ENCODE results near the gene PVR.

Gene PVR, protein sequence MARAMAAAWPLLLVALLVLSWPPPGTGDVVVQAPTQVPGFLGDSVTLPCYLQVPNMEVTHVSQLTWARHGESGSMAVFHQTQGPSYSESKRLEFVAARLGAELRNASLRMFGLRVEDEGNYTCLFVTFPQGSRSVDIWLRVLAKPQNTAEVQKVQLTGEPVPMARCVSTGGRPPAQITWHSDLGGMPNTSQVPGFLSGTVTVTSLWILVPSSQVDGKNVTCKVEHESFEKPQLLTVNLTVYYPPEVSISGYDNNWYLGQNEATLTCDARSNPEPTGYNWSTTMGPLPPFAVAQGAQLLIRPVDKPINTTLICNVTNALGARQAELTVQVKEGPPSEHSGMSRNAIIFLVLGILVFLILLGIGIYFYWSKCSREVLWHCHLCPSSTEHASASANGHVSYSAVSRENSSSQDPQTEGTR

GRCh38 chr19:44643605-44644401 is at the start of gene PVR:
Gene PVR, plus strand, starts transcription at chr19:44643910. Its CDS starts 187 bp downstream, at chr19:44644097.
- peak; percentile 84 for DNase-seq

- no peak for DNase-seq
These were observed 47.1 kb upstream of the PVR start for GRCh38 chr19:44596428-44597130.

GRCh38 chr19:44597131-44597491 is 46.6 kb upstream of the PVR start:
- DNase-seq = no peak

- DNase-seq = no peak
These were observed 45.4 kb upstream of the PVR start for GRCh38 chr19:44598355-44598754.

- peak; percentile 30 for DNase-seq
These were observed 44.8 kb upstream of the PVR start for GRCh38 chr19:44598880-44599279.

DNA sequence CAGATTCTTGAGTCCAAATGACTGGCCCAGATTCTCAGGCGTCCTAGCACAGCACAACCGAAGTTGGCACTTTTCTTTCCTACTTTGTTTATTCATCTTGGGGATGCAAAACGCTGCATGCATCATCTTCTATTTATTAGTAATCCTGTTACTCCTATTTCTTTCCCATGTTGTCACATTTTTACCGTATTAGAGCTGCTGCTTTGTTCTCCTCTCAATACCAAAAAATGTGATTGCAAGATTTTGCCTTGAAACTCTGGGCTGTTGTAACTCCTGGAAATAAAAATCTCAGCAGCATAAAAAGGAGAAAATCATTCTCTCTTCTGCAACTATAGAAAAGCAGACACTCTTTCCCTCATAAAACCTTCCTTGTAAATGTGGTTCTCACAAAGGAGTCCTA is 43.2 kb upstream of the PVR start:
- no peak for DNase-seq

DNA sequence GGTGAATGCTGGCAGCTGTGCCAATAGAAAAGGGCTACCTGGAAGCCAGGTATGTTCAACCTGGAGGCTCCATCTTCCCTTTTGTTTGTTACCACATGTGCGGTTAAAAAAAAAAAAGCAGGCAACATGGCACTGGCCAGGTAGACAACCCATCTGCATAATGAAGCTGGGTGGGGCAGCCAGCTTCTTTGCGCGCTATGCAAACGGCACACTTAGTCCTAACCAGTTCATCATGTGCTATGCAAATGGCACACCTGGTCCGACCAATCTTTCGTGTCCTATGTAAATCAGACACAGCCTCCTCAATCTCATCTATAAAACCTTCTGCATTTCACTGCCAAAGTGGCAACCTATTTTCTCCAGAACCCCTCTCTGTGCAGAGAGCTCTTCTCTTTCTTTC is 41.6 kb upstream of the PVR start:
- DNase-seq = no peak

DNA sequence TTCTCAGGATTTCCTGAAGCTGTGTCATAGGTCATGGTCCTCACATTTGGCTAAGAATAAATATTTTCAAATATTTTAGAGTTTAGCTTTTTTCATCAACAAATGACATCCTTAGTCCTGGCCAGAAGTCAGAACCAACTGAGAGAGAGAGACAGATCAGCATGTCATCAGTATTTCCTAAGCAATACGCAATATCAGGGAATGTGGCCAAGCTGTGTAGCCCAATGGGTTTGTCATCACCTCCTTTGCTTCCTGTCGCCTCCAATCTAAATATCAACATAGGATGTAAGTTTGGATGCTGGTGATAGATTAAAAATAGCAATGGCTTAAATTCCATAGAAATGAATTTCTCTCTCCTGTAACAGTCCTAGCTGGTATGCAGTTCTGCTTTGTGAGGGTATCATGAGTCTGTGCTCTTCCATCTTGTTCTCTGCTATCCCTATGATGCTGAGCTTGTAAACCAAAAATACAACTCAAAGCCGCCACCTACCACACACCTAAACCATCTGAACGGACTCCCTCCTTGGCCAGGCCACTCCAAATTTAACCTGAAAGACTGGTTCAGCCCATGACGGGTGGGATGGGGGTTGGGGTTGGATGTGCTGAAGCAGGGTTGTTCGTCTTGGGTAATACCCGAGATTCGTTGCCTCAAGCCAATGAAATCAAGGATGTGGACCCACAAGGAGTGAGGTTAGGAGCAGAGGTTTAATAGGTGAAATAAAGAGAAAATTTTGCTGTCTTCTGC is 40.3 kb upstream of the PVR start:
- DNase-seq = no peak

DNA sequence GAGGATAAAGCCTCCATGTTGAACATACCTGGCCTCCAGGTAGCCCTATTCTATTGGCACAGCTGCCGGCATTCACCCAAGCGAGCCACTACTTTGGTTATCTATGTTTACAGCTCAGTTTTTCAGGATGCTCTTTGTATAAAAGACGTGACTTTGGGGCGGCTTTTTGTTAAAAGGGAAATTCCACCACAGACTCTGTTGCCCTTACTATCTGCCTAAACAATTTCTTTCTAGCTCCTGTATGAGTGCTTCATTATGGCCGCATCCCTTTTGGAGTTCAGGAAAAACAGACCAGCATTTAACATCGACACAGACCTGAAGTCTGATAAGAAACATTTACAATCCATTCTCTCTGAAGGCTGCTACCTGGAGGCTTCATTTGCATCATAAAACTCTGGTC is 39.5 kb upstream of the PVR start:
- no peak for DNase-seq

GRCh38 chr19:44605547-44605946 is 38.2 kb upstream of the PVR start:
- no peak for DNase-seq

- DNase-seq = no peak
These were observed 36.7 kb upstream of the PVR start for GRCh38 chr19:44607049-44607448.

DNA sequence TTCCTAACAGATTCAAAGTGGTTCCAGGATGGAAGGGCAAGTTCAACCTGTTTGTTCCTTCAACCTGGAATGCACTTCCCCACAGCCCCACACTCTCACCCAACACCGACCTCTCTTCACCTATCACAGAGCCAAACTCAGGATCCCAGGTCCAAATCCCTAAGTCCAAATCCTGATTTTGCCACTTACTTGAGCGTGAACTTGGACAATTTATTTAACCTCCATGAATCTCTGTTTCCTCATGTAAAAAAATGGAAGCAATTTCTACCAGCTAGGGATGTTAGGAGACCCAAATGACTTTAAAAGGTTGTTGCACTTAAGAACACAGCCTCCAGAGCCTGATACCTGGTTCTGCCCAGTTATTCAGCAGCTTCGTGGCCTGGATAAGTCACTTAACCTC is 35.8 kb upstream of the PVR start:
- no peak for DNase-seq

DNA sequence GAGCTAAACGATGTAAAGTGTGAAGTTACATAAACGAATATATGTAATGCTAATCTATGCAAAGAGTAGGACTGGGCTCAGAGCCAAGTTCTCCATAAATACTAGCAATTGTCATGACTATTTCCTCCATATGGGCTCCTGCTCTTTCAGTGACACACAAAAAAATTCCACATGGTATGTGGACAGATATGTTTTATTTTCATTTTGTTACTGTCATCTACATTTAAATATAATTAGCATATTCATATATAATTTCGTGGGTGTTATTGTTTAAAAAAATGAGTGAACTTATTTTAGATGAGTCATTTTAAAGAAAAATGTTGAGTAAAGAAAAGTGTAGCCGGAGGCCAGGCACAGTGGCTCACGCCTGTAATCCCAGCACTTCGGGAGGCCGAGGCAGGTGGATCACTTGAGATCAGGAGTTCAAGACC is 35.3 kb upstream of the PVR start:
- DNase-seq = peak; percentile 43

DNA sequence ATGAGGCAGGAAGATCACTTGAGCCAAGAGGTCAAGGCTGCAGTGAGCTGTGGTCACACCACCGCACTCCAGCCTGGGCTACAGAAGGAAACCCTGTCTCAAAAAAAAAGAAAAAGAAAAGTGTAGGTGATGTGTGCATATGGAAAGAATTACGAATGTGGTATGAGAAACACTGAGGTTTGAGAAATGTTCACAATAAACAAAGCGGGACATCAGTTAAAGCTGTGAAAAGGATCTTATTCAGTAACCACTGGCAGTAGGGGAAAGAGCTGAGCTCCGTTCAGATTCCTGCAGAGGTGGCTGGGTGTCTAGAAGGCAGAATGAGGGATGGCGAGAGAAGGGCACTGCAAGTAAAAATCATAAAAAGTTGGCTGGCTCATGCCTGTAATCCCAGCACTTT is 34.5 kb upstream of the PVR start:
- DNase-seq = no peak

- peak; percentile 76 for DNase-seq
These were observed 33.2 kb upstream of the PVR start for GRCh38 chr19:44610497-44610896.

DNA sequence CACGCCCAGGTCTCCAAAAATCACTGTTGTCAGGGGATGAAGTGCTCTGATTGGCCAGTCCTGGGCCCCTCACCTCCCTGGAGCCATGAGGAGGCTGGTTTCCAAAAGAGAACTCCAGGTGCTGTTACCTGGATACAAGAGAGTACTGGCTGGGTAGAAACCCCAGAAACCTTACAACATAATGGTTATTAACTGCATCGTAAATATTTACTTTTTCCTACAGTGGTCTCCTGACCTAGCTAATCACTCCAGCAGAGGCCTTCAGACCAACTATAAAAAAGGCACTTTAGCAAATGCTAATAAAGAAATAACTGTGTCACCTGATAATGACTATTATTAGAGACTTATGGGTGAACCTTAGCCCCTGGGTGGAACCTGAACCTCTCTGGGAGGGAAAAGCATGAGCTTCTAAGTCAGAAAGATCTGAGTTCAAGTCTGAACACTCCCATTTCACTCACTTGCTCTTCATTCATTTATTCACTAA is 31.9 kb upstream of the PVR start:
- DNase-seq = no peak

GRCh38 chr19:44613295-44614178 is 30.2 kb upstream of the PVR start, which contains the start of gene IGSF23:
Gene IGSF23, plus strand, starts transcription at chr19:44613563. Its CDS starts 83 bp downstream, at chr19:44613646.
- no peak for DNase-seq

- DNase-seq = no peak
These were observed 29.4 kb upstream of the PVR start for GRCh38 chr19:44614313-44614712.

GRCh38 chr19:44615863-44616247 is 27.9 kb upstream of the PVR start:
- no peak for DNase-seq

GRCh38 chr19:44617110-44617880 is 26.4 kb upstream of the PVR start:
- no peak for DNase-seq
